ENCODE results near the gene OR5D14. TPM values are rescaled to one million over a fixed set of nuclear protein-coding genes. Genes with fewer than 3 reads are reported as not detected.

OR5D14 gene
- not detected in 2 replicates for total RNA-seq

GRCh38 chr11:55795256-55795655 lies at the start of gene OR5D14:
Gene OR5D14, plus strand, starts transcription at chr11:55795556. Its CDS starts 0 bp downstream, at chr11:55795556.
- ChIA-PET POLR2A (no interaction called here), CTCF (no interaction called here)
- no peak for TF ChIP-seq CTCF (IDR thresholded peaks at IDR 0.05)
- no peaks in the 10 kb centered on the region for H3K27me3 Mint-ChIP-seq
- no peaks in the 10 kb centered on the region for H3K36me3 Mint-ChIP-seq (ENCODE audit: low read depth)
- intact Hi-C loops (cut with micrococcal nuclease), result no loop called here
- H3K9me3 Mint-ChIP-seq, result peaks cover 9% of the 10 kb centered on the region
- H3K4me1 Mint-ChIP-seq, result no peaks in the 10 kb centered on the region
- H3K27ac Mint-ChIP-seq, result no peak within 1 kb of the TSS
- H3K4me3 Mint-ChIP-seq, result no peak within 1 kb of the TSS
- no peak for DNase-seq
- ATAC-seq (ENCODE audit: low read depth), result no peak

GRCh38 chr11:55773138-55773537 lies 22.2 kb upstream of the OR5D14 start, which contains the start of gene OR5D13:
Gene OR5D13, plus strand, starts transcription at chr11:55773438. Its CDS starts 0 bp downstream, at chr11:55773438.
- ATAC-seq (ENCODE audit: low read depth) (no peak), DNase-seq (no peak)
- Mint-ChIP-seq H3K4me3 (no peak within 1 kb of the TSS), H3K27me3 (no peaks in the 10 kb centered on the region), H3K27ac (no peak within 1 kb of the TSS), H3K9me3 (peaks cover 11% of the 10 kb centered on the region), H3K4me1 (no peaks in the 10 kb centered on the region), H3K36me3 (ENCODE audit: low read depth) (no peaks in the 10 kb centered on the region)
- ChIA-PET POLR2A (no interaction called here), CTCF (no interaction called here)
- intact Hi-C loops (cut with micrococcal nuclease), result no loop called here
- no peak for TF ChIP-seq CTCF (IDR thresholded peaks at IDR 0.05)

GRCh38 chr11:55791606-55792005 lies 3.8 kb upstream of the OR5D14 start:
- Mint-ChIP-seq H3K4me3 (no peak overlapping the region), H3K27me3 (no peaks in the 10 kb centered on the region), H3K9me3 (peaks cover 10% of the 10 kb centered on the region), H3K36me3 (ENCODE audit: low read depth) (no peaks in the 10 kb centered on the region), H3K27ac (no peak overlapping the region), H3K4me1 (no peaks in the 10 kb centered on the region)
- ATAC-seq (ENCODE audit: low read depth), result no peak
- CTCF ChIA-PET, result no interaction called here
- DNase-seq, result no peak
- intact Hi-C loops (cut with micrococcal nuclease), result no loop called here
- no peak for TF ChIP-seq CTCF (IDR thresholded peaks at IDR 0.05)
- POLR2A ChIA-PET, result no interaction called here

GRCh38 chr11:55793321-55793720 lies 2.0 kb upstream of the OR5D14 start:
- no peak for TF ChIP-seq CTCF (IDR thresholded peaks at IDR 0.05)
- ChIA-PET POLR2A (no interaction called here), CTCF (no interaction called here)
- intact Hi-C loops (cut with micrococcal nuclease), result no loop called here
- H3K27ac Mint-ChIP-seq, result no peak overlapping the region
- DNase-seq (no peak), ATAC-seq (ENCODE audit: low read depth) (no peak)
- no peak overlapping the region for H3K4me3 Mint-ChIP-seq
- no peaks in the 10 kb centered on the region for H3K27me3 Mint-ChIP-seq
- H3K9me3 Mint-ChIP-seq, result peaks cover 6% of the 10 kb centered on the region
- no peaks in the 10 kb centered on the region for H3K36me3 Mint-ChIP-seq (ENCODE audit: low read depth)
- H3K4me1 Mint-ChIP-seq, result no peaks in the 10 kb centered on the region

- Mint-ChIP-seq H3K27ac (no peak overlapping the region), H3K27me3 (no peaks in the 10 kb centered on the region), H3K9me3 (peaks cover 26% of the 10 kb centered on the region), H3K4me1 (no peaks in the 10 kb centered on the region), H3K36me3 (ENCODE audit: low read depth) (no peaks in the 10 kb centered on the region), H3K4me3 (no peak overlapping the region)
- TF ChIP-seq CTCF (IDR thresholded peaks at IDR 0.05), result no peak
- CTCF ChIA-PET, result no interaction called here
- ATAC-seq (ENCODE audit: low read depth) (no peak), DNase-seq (no peak)
- intact Hi-C loops (cut with micrococcal nuclease), result no loop called here
- POLR2A ChIA-PET, result no interaction called here
Measured at GRCh38 chr11:55806248-55806647, 10.9 kb downstream of the OR5D14 start.
